GM18868 (cell line): Measurements from ENCODE around the gene SIGLEC5.
"Not testable (repeated sequence)": the region's sequence is repeated elsewhere in the genome, so short reads cannot be mapped to it uniquely, and the experiment has no call there.

ENCODE experiments used
- ATAC-seq: cut with Tn5 transposase; IDR thresholded peaks from one replicate; pipeline ENCODE4 v1.9.1; 2021; ENCODE audit warnings: mild to moderate bottlenecking, moderate library complexity; ENCODE audit not compliant: unreplicated experiment

The SIGLEC5 gene

GRCh38 chr19:51630315-51630714, at the start of gene SIGLEC5:
Gene SIGLEC5, minus strand, starts transcription at chr19:51630401. Its CDS starts 66 bp downstream, at chr19:51630335.
- not testable (repeated sequence) for ATAC-seq

- ATAC-seq: no peak
These were observed 46.4 kb upstream of the SIGLEC5 start for GRCh38 chr19:51676566-51677083.

GRCh38 chr19:51675911-51676565, 45.8 kb upstream of the SIGLEC5 start:
- ATAC-seq: not testable (repeated sequence)

- no peak for ATAC-seq
These were observed 38.0 kb upstream of the SIGLEC5 start for GRCh38 chr19:51668216-51668615.

- ATAC-seq: no peak
These were observed 34.8 kb upstream of the SIGLEC5 start for GRCh38 chr19:51664997-51665396.

- ATAC-seq: no peak
These were observed 33.9 kb upstream of the SIGLEC5 start for GRCh38 chr19:51664131-51664530.

GRCh38 chr19:51663650-51664049, 33.4 kb upstream of the SIGLEC5 start:
- no peak for ATAC-seq

GRCh38 chr19:51660975-51661600, 30.9 kb upstream of the SIGLEC5 start:
- no peak for ATAC-seq

- ATAC-seq: no peak
These were observed 24.6 kb upstream of the SIGLEC5 start for GRCh38 chr19:51654783-51655182.

- ATAC-seq: no peak
These were observed 23.0 kb upstream of the SIGLEC5 start for GRCh38 chr19:51653162-51653561.

GRCh38 chr19:51652266-51652665, 22.1 kb upstream of the SIGLEC5 start:
- ATAC-seq: no peak

GRCh38 chr19:51651216-51651846, 21.1 kb upstream of the SIGLEC5 start:
- no peak for ATAC-seq

GRCh38 chr19:51647318-51647717, 17.1 kb upstream of the SIGLEC5 start:
- no peak for ATAC-seq

GRCh38 chr19:51646730-51647129, 16.5 kb upstream of the SIGLEC5 start, which contains the start of gene SIGLEC14:
Gene SIGLEC14, minus strand, starts transcription at chr19:51646825. Its CDS starts 66 bp downstream, at chr19:51646759.
- ATAC-seq: not testable (repeated sequence)

GRCh38 chr19:51644636-51645271, 14.6 kb upstream of the SIGLEC5 start:
- no peak for ATAC-seq

- no peak for ATAC-seq
These were observed 11.4 kb upstream of the SIGLEC5 start for GRCh38 chr19:51641648-51642047.

- no peak for ATAC-seq
These were observed 10.2 kb upstream of the SIGLEC5 start for GRCh38 chr19:51640386-51640785.

- ATAC-seq: no peak
These were observed 9.7 kb upstream of the SIGLEC5 start for GRCh38 chr19:51639916-51640315.

- no peak for ATAC-seq
These were observed 7.3 kb upstream of the SIGLEC5 start for GRCh38 chr19:51637362-51637978.

- no peak for ATAC-seq
These were observed 1.9 kb upstream of the SIGLEC5 start for GRCh38 chr19:51632126-51632525.
